GM19043 (cell line): ENCODE data around the gene SGSH.
"Not testable (repeated sequence)": the region's sequence is repeated elsewhere in the genome, so short reads cannot be mapped to it uniquely, and the experiment has no call there.

Experiments
- ATAC-seq: cut with Tn5 transposase; IDR thresholded peaks from one replicate; pipeline ENCODE4 v1.9.1; 2021; ENCODE audit warnings: low read depth; ENCODE audit not compliant: unreplicated experiment

Gene SGSH

DNA sequence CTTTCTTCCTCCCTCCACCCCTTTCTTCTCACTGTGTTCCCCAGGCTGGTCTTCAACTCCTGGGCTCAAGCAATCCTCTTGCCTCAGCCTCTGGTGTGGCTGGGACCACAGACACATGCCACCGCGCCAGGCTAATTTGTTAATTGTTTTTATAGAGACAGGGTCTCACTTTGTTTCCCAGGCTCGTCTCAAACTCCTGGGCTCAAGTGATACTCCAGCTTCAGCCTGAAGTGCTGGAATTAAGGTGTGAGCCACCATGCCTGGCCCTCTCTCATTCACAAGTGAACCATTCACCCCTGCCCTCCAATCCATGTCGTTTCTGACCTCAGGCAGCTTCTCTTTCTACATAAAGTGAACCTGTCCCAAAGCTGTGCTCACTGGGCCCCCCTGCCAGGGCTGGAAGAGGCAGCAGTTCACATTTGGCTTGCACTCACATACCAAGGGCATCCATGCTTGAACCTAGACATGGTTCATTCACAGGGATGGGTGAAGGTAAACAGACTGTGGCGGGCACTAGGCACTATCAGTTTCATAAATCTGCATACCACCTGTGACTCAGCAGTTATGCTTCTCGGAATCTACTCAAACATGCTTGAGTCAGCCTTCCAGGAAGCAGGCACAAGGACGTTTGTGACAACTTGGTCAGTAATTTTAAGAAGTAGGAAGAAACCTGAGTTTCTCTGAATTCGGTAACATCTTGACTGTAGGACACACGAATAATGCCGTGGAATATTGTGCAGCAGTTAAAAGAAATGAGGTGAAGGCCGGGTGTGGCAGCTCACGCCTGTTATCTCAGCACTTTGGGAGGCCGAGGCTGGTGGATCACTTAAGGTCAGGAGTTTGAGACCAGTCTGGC, 34.5 kb upstream of the SGSH start:
- ATAC-seq: peak; percentile 54

- ATAC-seq: no peak
Measured at GRCh38 chr17:80253631-80254395, 33.7 kb upstream of the SGSH start.

DNA sequence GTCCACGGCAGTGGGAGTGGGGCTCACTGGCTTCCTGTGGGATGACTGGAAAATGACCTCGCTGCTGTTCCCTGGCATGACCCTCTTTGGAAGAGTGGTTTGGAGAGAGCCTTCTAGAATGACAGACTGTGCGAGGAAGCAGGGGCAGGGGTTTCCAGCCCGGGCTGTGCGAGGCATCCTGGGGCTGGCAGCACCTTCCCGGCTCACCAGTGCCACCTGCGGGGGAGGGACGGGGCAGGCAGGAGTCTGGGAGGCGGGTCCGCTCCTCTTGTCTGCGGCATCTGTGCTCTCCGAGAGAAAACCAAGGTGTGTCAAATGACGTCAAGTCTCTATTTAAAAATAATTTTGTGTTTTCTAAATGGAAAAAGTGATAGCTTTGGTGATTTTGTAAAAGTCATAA, 32.7 kb upstream of the SGSH start:
- no peak for ATAC-seq

GRCh38 chr17:80251966-80252365, 31.8 kb upstream of the SGSH start:
- no peak for ATAC-seq

GRCh38 chr17:80248894-80249710, 29.0 kb upstream of the SGSH start:
- ATAC-seq: no peak

DNA sequence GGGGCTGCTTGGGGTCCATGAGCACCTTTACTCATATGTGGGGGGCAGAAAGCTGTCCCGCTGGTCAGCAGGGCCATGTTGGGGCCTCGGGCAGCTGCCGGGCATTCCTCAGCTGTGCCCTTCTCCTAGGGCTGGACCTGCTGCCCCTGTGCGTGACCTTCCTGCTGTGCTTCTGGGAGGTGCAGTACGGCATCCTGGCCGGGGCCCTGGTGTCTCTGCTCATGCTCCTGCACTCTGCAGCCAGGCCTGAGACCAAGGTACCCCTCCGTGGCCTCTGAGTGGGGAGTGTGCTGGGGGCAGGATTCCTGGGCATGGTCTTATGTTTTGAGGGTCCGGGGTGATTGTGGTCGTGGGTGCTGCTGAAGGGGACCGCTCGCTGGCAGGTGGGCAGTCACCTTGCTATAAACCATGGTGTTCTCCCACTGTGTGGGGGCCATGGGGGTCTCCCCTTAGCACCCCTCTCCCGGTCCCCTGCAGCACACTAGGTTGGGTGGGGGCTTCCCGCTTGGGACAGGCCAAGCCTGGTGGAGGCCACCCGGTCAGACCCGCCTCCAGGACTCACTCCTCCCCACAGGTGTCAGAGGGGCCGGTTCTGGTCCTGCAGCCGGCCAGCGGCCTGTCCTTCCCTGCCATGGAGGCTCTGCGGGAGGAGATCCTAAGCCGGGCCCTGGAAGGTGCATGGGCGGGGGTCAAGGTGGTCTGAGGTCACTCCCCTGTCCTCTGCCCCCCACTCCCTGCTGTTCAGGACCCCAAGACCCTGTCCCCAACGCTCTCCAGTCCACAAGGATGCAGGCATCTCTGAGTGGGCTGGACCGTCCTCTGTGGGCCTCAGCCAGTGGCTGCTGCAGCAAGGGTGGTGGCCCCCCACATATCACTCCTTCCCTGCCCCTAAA, 28.1 kb upstream of the SGSH start:
- ATAC-seq: no peak

DNA sequence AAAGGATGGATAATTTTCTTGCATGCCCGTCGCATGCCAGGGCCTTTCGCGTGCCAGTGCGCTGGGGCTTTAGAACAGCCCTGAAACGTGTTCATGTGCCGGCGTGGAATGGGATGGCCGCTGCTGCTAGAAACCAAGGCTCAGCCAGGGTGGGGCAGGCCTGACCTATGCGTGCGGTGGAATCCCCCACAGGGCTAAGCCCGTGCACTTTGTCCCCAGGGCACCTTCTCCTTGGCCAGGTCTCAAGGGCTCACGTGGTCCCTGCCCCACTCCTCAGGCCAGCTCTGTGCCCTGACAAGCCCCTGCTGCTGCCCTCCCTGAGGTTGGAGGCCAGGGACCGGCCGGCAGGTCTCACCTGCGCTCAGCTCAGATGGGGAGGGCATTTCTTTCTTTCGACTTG, 27.4 kb upstream of the SGSH start:
- ATAC-seq: no peak

GRCh38 chr17:80246726-80247125, 26.6 kb upstream of the SGSH start:
- no peak for ATAC-seq

GRCh38 chr17:80246266-80246681, 26.1 kb upstream of the SGSH start:
- ATAC-seq: no peak

- ATAC-seq: no peak
Measured at GRCh38 chr17:80245566-80246265, 25.6 kb upstream of the SGSH start.

DNA sequence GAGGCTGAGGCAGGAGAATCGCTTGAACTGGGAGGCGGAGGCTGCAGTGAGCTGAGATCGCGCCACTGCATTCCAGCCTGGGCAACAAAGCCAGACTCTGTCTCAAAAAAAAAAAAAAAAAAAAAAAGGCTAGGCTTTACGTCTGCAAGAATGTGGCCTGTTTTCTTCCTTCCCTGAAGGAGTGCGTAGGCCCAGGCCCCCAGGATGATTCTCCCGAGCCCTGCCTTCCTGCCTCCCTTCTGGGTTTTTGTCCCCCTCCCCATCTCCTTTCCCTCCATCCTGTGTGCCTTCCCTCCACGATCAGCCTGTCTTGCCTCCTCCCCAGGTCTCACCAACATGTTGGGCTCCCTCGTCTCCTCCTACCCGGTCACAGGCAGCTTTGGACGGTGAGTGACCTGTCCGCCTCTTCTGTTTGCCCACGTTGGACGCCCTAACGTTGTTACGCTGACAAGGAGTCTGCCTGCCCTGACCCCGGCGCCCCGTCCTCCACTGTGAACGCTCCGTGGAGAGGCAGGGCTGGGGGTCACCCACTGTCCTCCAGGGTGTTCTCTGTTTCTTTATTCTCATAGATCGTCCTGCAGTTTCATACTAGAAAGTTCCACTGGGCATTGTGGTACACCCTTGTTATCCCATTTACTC, 24.9 kb upstream of the SGSH start:
- ATAC-seq: no peak

DNA sequence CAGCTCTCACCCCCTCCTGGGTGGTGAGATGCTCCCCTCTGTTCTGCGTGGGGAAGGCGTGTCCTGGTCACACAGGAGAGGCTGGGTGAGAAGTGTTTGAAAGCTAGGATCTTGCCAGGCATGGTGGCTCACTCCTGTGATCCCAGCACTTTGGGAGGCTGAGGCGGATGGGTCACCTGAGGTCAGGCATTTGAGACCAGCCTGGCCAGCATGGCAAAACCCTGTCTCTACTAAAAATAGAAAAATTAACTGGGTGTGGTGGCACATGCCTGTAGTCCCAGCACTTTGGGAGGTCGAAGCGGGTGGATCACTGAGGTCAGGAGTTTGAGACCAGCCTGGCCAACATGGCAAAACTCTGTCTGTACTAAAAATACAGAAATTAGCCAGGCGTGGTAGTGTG, 24.3 kb upstream of the SGSH start:
- ATAC-seq: not testable (repeated sequence)

DNA sequence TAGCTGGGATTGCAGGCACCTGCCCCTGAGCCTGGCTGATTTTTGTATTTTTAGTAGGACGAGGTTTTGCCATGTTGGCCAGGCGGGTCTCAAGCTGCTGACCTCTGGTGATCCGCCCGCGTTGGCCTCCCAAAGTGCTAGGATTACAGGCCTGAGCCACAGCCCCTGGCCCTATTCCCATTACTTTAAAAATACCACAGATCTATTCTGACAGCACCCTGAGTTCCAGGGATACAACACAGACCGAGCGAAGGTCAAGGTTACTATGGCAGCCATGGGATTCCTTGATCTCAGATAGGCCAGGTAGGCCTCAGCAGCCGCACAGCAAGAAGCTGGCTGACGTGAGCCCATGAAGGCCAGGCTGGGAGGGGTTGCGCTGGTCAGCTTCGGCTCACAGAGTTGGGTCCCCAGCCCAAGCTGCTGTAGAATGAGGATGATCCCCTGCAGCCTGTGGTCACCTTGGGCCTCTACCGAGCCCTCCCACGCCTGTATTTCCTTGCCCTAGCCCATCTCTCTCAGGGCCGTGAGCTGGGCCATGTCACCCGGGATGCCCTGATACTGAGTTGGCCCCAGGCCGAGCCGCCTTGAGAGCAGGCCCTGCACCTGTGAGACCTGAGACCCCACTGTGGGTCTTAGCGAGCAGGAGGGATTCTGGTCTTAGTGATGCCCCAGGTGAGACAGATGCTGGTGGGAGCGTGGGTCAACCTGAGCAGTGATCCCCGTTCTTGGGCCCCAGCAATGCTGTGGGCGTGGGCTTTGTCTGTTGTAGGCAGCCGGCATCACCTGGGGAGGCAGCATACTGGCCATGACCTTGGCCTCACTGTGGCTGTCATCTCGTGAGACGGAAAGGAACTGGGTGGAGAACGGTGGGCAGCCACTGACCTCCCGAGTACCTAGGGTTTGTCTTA, 23.6 kb upstream of the SGSH start:
- ATAC-seq: no peak

- no peak for ATAC-seq
Measured at GRCh38 chr17:80242505-80242904, 22.4 kb upstream of the SGSH start.

GRCh38 chr17:80237386-80237785, 17.3 kb upstream of the SGSH start:
- ATAC-seq: no peak

DNA sequence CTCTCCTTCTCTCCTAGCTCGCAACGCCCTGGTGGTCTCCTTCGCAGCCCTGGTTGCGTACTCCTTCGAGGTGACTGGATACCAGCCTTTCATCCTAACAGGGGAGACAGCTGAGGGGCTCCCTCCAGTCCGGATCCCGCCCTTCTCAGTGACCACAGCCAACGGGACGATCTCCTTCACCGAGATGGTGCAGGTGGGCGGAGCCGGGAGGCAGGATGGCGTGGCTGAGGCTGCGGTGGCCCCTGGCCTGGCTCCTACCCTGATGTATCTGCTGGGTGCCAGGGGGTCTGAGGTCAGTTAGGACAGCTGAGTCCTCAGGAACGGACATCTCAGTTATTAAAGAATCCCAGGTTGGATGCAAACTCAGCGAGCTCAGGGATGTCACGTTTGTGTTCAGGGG, 16.8 kb upstream of the SGSH start:
- no peak for ATAC-seq

DNA sequence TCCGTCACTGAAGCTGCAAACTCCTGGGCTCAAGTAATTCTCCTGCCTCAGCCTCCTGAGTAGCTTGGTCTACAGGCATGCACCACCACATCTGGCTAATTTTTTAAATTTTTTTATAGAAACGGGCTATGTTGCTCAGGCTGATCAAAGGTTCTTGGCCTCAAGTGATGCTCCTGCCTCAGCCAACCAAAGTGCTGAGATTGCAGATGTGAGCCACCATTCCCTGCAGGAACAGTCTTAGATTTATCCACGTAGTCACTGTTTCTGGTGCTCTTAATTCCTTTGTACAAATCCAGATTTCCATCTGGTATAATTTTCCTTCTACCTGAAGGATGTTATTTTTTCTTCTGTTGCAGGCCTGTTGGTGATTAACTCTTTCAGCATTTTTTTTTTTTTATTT, 13.1 kb upstream of the SGSH start:
- no peak for ATAC-seq

DNA sequence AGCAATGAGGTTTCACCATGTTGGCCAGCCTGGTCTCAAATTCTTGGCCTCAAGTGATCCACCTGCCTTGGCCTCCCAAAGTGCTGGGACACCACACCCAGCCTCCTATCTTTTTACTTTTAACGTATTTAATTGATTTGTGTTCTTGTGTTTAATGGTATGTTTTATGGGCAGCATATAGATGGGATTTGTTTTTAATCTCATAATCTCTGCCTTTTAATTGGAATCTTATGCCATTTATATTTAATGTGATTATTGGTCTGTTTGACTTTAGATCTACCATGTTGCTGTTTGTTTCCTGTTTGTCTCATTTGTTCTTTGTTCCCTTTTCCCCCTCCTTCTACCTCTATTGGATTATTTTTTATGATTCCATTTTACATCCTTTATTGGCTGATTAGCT, 12.3 kb upstream of the SGSH start:
- ATAC-seq: no peak
